Measurements from ENCODE around the gene FBN3.

DNA sequence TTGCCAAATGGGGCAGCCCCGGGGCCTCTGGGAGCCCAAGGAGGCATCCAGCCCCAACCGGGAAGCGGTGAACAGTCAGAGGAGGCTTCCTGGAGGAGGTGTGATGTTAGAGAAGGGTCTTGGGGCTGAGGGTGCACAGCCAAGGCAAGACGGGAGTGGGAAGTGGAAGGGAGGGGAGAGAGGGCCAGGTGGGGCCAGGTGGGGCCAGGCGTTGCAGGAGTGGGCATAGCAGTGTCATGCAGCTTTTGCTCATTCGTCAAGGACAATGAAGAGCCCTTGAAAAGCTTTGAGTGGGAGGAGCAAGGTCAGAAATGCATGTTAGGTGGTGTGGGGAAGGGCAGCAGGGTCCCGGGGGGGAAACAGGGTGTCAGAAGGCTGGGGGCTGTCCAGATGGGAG, 1.8 kb downstream of the FBN3 start:
- TF ChIP-seq, protein P1, sequence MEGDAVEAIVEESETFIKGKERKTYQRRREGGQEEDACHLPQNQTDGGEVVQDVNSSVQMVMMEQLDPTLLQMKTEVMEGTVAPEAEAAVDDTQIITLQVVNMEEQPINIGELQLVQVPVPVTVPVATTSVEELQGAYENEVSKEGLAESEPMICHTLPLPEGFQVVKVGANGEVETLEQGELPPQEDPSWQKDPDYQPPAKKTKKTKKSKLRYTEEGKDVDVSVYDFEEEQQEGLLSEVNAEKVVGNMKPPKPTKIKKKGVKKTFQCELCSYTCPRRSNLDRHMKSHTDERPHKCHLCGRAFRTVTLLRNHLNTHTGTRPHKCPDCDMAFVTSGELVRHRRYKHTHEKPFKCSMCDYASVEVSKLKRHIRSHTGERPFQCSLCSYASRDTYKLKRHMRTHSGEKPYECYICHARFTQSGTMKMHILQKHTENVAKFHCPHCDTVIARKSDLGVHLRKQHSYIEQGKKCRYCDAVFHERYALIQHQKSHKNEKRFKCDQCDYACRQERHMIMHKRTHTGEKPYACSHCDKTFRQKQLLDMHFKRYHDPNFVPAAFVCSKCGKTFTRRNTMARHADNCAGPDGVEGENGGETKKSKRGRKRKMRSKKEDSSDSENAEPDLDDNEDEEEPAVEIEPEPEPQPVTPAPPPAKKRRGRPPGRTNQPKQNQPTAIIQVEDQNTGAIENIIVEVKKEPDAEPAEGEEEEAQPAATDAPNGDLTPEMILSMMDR (IDR thresholded peaks at IDR 0.05), result no peak
- TF ChIP-seq POLR2A (IDR thresholded peaks at IDR 0.05), result no peak
